MM.1S (cell line): ENCODE results near the gene GLA.

Experiments
- CTCF ChIP-seq: fragments of 300-600 bp; sonication (generic); IDR thresholded peaks from 2 replicates; pipeline ENCODE4 v1.5.1; 2016; ENCODE audit warnings: antibody characterized with exemption, low read length, mixed read lengths
- EZH2 ChIP-seq: fragments of 300-600 bp; sonication (generic); optimal IDR thresholded peaks from 2 replicates; pipeline ENCODE3; 2017; ENCODE audit warnings: low read depth, mild to moderate bottlenecking, antibody characterized with exemption, low read length, mixed read lengths
- EZH2phosphoT487 ChIP-seq: fragments of 300-600 bp; sonication (generic); IDR thresholded peaks from 2 replicates; pipeline ENCODE4 v1.6.1; 2018; ENCODE audit warnings: antibody characterized with exemption, low read length

GRCh38 chrX:101427954-101428353 lies 20.2 kb upstream of the GLA start:
- TF ChIP-seq EZH2, result no peak
- no peak for TF ChIP-seq CTCF
- TF ChIP-seq EZH2phosphoT487, result no peak
